AG09309 (cell line): Measurements from ENCODE around the gene HMX3.

ENCODE experiments used
- DNase-seq: peaks from one replicate; pipeline ENCODE4 v3.0.0-alpha.2; 2010; ENCODE audit warnings: low read depth
- H3K4me3 ChIP-seq: 2 replicates; pipeline ENCODE4 v1.5.1; 2011; ENCODE audit warnings: mild to moderate bottlenecking, low read depth, low read length, moderate library complexity; ENCODE audit not compliant: control insufficient read depth
- TF ChIP-seq, protein P1 (sequence below): IDR thresholded peaks from 2 replicates; pipeline ENCODE4 v1.5.1; 2011; ENCODE audit warnings: mild to moderate bottlenecking, low read depth, low read length, inconsistent platforms; ENCODE audit not compliant: insufficient read depth, control insufficient read depth; ENCODE audit errors: missing control alignments

HMX3 gene

DNA sequence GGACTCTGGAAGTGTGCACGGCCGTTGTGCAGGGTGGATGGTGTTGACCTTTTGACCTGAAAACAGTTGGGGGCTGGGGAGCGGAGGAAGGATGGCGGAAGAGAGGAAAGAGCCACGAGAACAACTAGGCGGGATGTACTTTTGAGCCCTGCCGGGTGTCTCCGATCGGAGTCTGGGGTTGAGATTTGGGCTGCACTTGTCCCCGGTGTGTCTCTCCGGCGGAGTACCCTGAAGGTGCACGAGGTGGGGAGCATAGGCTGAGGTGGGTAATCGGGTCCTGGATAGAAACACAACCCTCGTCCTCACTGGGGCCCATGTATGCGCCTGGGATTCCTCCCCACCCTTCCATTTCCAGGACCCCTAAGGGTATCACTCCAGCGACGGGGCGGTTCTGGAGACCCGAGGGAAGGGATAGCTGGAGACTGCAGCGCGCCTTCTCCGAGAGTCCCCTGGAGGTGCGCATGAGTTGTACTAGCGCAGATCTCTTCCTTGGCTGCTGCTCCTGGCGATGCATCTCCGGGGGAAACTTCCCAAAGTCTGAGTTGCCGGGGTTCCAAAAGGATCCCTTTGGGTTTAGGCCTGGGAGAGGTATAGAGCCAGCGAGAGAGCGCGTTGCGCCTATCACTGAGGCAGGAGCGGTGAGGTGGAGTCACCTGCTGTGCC lies 7.5 kb downstream of the HMX3 start:
- no peak overlapping the region for H3K4me3 ChIP-seq
- no peak for DNase-seq
- TF ChIP-seq, protein P1, sequence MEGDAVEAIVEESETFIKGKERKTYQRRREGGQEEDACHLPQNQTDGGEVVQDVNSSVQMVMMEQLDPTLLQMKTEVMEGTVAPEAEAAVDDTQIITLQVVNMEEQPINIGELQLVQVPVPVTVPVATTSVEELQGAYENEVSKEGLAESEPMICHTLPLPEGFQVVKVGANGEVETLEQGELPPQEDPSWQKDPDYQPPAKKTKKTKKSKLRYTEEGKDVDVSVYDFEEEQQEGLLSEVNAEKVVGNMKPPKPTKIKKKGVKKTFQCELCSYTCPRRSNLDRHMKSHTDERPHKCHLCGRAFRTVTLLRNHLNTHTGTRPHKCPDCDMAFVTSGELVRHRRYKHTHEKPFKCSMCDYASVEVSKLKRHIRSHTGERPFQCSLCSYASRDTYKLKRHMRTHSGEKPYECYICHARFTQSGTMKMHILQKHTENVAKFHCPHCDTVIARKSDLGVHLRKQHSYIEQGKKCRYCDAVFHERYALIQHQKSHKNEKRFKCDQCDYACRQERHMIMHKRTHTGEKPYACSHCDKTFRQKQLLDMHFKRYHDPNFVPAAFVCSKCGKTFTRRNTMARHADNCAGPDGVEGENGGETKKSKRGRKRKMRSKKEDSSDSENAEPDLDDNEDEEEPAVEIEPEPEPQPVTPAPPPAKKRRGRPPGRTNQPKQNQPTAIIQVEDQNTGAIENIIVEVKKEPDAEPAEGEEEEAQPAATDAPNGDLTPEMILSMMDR = no peak

DNA sequence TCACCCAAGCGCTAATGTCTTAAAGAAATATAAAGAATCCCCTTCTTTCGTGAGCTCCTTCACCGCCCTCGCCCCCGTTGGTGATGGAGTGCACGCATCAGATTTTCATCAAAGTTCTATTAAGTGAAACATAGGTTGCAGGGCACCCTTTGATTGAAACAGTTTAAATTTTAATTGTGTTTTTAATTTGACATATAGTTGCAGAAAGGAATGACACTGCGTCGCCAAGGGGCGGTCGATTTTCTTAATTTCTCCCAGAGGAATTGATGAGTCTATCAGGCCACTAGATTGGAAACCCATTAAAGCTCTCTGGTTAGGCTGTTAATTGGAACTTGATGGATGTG lies 8.0 kb downstream of the HMX3 start:
- TF ChIP-seq, protein P1 = no peak
- H3K4me3 ChIP-seq = no peak overlapping the region
- no peak for DNase-seq

DNA sequence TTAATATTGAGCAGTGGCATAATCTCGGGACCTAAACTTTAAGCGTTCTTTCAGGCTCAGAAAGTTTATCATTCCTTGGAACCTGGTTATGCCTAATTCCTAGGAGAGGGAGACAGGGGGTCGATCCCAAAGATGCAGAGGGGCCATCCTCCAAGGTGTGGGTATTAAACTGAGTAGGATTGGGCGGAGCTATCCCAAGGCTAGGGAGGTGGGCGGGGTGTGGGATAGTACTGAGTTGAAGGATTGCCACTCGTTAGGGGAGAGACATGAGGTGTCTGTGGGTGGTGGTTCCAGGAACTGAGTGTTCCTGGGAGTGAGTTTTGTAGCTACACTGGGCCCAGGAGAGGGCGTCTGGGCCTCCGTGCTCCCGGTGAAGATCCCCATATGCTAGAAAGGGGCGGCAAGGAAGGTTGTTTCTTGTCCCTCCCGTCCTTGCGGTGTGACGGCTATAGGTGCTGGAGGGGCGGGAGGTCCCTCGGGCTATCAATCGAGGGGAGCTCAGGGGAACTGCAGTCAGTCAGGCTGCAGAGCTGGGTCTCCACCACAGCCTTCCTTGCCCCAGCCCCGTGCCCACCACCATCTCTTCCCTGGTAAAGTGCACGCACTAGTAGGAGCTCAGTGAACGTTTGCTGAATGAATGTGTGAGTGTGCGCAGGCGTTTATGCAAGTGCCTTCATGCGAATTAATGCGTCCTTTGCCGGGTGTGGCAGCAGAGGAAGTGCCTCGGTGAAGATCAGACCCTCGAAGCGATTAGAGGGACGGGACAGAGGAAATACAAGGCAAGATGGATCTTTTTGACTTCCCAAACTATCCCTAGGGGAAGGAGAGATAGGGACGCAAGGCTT lies 9.1 kb downstream of the HMX3 start:
- DNase-seq = no peak
- no peak overlapping the region for H3K4me3 ChIP-seq
- TF ChIP-seq, protein P1 = peak; percentile 20

DNA sequence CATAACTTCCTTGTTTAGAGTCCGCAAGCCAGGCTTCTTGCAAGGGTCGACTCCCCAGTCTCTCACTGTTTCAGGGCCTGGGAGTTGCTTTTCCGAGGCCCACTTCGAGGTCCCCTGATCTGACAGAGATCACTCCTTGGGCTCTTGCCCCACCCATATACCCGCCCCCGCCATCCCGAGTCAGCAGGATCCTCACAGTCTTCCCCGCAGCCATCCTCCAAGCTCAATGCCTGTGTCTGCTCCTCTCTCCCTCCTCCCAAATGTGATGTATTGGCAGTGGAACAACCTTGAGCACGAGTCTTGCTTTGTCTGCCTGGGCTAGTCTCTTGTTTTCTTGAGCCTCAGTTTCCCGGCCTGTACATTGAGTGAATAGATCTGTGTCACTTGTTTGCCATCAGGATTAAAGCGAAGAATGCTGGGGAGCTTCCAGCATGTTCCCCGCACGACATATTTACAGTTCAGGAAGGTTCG lies 9.8 kb downstream of the HMX3 start:
- no peak for DNase-seq
- no peak overlapping the region for H3K4me3 ChIP-seq

DNA sequence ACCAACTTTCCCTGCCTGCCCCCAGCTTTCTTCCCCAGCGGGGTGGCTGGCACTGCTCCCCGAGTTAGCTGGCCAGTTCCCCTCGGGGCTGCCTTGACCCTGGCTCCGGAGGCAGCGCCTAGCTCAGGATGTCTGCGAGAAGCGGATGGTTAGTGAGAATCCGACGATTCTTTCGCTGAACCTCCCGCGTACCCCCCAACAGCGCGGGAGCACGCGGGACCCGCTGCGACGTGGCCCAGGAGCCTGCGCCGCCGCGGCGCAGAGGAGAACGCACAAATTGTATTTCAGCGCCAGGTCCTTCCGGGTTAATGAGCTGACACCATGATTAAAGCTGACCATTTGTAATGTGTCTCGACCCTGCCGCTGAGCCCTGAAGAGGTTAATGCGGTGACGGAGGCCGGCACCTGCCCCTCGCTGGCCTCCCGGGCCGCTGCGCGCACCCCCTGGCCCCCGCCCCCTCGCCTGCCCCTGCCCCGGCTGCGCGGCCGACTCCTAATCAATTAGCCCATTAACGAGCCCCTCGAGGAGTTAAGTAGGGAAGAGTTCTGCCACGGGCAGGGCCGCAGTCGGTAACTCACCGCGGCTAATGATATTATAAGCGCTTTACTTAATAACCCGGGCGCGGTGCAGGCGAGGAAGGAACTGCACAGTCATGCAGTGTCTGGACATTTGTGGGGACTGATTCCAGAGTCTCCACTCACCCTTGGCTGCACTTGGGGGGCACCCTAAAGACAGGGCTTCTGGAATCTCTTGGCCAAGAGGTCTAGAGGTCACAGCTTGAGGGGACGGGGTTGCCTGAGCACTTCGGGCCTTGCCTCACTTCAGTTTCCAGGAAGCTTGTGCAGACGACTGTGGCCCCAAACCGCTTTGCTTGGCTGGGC lies 10.5 kb downstream of the HMX3 start:
- no peak for DNase-seq
- TF ChIP-seq, protein P1 = no peak
- no peak overlapping the region for H3K4me3 ChIP-seq

More for the DNA sequence above, 9.8 kb downstream of the HMX3 start:
- TF ChIP-seq, protein P1 = no peak

DNA sequence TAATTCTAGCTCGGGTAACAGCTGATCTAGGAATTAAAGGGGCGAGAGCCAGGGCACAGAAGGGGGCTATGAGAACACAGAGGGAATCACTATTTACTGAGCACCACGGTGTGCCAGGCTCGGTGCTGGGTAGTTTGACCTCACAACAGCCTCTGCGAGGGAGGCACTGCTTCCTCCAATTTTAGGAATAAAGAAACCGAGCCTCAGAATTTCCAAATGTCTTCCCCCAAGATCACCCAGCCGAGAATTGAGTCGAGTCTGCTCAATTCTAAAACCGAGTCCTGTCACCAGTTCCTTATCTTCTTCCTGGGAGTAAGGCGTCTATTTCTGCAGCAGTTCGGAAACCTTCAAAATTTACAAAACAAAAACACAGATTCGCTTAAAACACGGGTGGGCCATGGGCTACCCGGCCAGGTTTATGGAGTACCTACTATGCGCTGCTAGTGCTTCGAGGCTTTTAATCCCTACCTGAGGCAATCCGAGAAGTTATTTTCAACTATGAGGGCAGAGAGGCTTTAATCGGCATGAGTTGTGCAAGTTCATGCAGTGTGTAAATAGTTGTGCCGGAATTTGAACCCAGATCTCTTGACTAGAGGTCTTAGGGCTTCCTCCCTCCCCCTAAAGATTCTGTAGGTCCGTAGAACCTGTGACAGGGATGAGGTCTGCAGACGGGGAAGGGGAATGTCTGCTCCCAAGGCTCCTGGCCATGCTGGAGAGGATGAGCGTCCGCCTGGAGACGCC lies 11.3 kb downstream of the HMX3 start:
- H3K4me3 ChIP-seq = no peak overlapping the region
- DNase-seq = no peak
- TF ChIP-seq, protein P1 = no peak
